ENCODE measurements around the gene IGSF6. TPM values are rescaled to one million over a fixed set of nuclear protein-coding genes. Genes with fewer than 3 reads are reported as not detected.

Gene IGSF6
- total and polyA plus RNA-seq, 2 of the 8 experiments (the other 6 are each of a cell fraction or from before 2014, with no cell fraction given) = not detected

GRCh38 chr16:21651515-21651914 lies 893 bp downstream of the IGSF6 start:
- Histone ChIP-seq H3K14ac (ENCODE audit: insufficient read length) (no peak overlapping the region), H2BK20ac (ENCODE audit: low read length) (no peak overlapping the region), H4K5ac (ENCODE audit: insufficient read length, low read depth, low read length) (no peak overlapping the region), H3K4me2 (ENCODE audit: insufficient read depth in 1 of 2, low read depth in 2 of 2, low read length in 2 of 2) (no peak overlapping the region), H3K4me3 (ENCODE audit: extremely low read depth in 1 of 4, insufficient read depth in 2 of 4, low read depth in 3 of 4, low read length in 4 of 4) (no peak overlapping the region), H3K4ac (replicated peaks; ENCODE audit: insufficient read length, low read depth, low read length) (no peak overlapping the region), H2BK120ac (replicated peaks; ENCODE audit: low read depth, low read length) (no peak overlapping the region), H4K8ac (ENCODE audit: extremely low read depth, insufficient read depth, low read length) (no peak overlapping the region), H3K9me3 (ENCODE audit: insufficient read depth in 2 of 2, low read depth in 1 of 2, low read length in 1 of 2) (no peaks in the 10 kb centered on the region), H2AK5ac (ENCODE audit: low read depth, low read length) (no peak overlapping the region), H2BK12ac (ENCODE audit: low read depth, low read length) (no peak overlapping the region), H3K36me3 (ENCODE audit: control insufficient read depth in 2 of 4, insufficient read depth in 4 of 4, low read length in 3 of 4) (peaks cover 0 to 2% (median under 1%) of the 10 kb centered on the region in 4 experiments; a peak in 3 of 8 replicates), H3K79me1 (ENCODE audit: low read depth, low read length) (no peaks in the 10 kb centered on the region; the same call in 1 of the 2 replicates), H3K27ac (ENCODE audit: low read depth, low read length) (no peak overlapping the region), H2AFZ (ENCODE audit: low read length) (no peak overlapping the region), H2BK15ac (ENCODE audit: low read length) (no peak overlapping the region), H3K56ac (replicated peaks; ENCODE audit: insufficient read length, low read depth, low read length) (no peak overlapping the region), H3K18ac (ENCODE audit: extremely low read depth, low read length) (no peak overlapping the region), H4K91ac (replicated peaks; ENCODE audit: insufficient read length, low read length) (no peak overlapping the region), H3K4me1 (replicated peaks in 1 of 4; ENCODE audit: control insufficient read depth in 3 of 4, insufficient read depth in 4 of 4, low read length in 3 of 4) (no peaks in the 10 kb centered on the region), H3K79me2 (ENCODE audit: control insufficient read depth in 1 of 2, insufficient read depth in 2 of 2, low read length in 2 of 2) (peaks cover 0 to 6% of the 10 kb centered on the region in 2 experiments; a peak in 1 of 4 replicates), H3K27me3 (replicated peaks in 1 of 4; ENCODE audit: control insufficient read depth in 3 of 4, extremely low read depth in 1 of 4, insufficient read depth in 3 of 4, low read length in 3 of 4) (no peaks in the 10 kb centered on the region), H3K9ac (replicated peaks in 1 of 4; ENCODE audit: extremely low read depth in 1 of 4, low read depth in 3 of 4, low read length in 3 of 4) (no peak overlapping the region), H3K23ac (ENCODE audit: insufficient read length) (no peak overlapping the region), H2BK5ac (ENCODE audit: low read depth, low read length) (no peak overlapping the region), H3K23me2 (ENCODE audit: low read depth, low read length) (no peaks in the 10 kb centered on the region), H4K20me1 (replicated peaks in 1 of 2; ENCODE audit: control insufficient read depth in 1 of 2, insufficient read depth in 2 of 2, low read length in 2 of 2) (peaks cover 0 to 3% of the 10 kb centered on the region in 2 experiments)
- no peak for TF ChIP-seq CTCF (IDR thresholded peaks at IDR 0.05; ENCODE audit: control extremely low read depth in 1 of 3, insufficient read depth in 1 of 3, low read depth in 1 of 3, low read length in 3 of 3)
- TF ChIP-seq ZNF274 (IDR thresholded peaks at IDR 0.05; ENCODE audit: borderline replicate concordance, extremely low read depth, low read length) = no peak
- no peak for FAIRE-seq
- CTCF ChIA-PET (ENCODE audit: partially characterized antibody) = interaction anchor here (0.7 to 1.0 kb wide), 6 partner anchors 13 to 68 kb away, joined by 3 to 4 read pairs (median 3); no protein-coding TSS in a partner anchor
- POLR2A ChIA-PET (ENCODE audit: partially characterized antibody) = no interaction called here
- no peak for DNase-seq (ENCODE audit: low read depth in 1 of 2, low spot score in 2 of 2)
- WGBS, 2 experiments (ENCODE audit: extremely low coverage in 1 of 2, insufficient coverage in 1 of 2, insufficient read length in 1 of 2, insufficient replicate concordance in 2 of 2, low coverage in 1 of 2, low lambda C conversion rate in 2 of 2, missing lambda C conversion rate in 1 of 2) = 91% methylated on average over 3 of the region's 3 CpGs; no CpG with 5 or more reads in 1 of the 2 experiments
